ENCODE data around the gene RBBP7.
A peak's percentile ranks its signal among the peaks of the same experiment; 100 is the strongest.

RBBP7 gene

DNA sequence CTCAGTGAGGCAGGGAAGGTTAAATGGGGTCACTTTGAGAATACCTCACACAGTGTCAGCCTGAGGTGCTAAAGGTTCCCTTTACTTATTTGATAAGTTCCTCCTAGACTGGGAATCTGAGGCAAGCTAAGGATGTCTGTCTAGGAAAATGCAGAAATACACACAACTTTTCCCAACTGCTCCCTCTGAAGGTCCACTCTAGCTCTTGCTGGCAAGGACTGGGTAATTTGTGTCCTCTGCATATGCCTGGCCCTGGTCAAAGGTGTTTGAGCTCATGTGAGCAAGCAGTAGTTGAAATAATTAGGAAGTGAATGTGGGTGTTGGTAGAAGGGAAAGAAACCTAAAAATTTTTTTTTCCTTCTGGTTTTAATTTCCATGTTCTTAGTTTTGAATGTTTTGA is 62.6 kb downstream of the RBBP7 start:
- H3K4me3 ChIP-seq (ENCODE audit: low read length): peak overlapping the region; percentile 57
- TF ChIP-seq, protein P1, sequence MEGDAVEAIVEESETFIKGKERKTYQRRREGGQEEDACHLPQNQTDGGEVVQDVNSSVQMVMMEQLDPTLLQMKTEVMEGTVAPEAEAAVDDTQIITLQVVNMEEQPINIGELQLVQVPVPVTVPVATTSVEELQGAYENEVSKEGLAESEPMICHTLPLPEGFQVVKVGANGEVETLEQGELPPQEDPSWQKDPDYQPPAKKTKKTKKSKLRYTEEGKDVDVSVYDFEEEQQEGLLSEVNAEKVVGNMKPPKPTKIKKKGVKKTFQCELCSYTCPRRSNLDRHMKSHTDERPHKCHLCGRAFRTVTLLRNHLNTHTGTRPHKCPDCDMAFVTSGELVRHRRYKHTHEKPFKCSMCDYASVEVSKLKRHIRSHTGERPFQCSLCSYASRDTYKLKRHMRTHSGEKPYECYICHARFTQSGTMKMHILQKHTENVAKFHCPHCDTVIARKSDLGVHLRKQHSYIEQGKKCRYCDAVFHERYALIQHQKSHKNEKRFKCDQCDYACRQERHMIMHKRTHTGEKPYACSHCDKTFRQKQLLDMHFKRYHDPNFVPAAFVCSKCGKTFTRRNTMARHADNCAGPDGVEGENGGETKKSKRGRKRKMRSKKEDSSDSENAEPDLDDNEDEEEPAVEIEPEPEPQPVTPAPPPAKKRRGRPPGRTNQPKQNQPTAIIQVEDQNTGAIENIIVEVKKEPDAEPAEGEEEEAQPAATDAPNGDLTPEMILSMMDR (conservative IDR thresholded peaks at IDR 0.05; ENCODE audit: low read length): peak; percentile 57
- peak; percentile 37 for DNase-seq (ENCODE audit: low read depth)

DNA sequence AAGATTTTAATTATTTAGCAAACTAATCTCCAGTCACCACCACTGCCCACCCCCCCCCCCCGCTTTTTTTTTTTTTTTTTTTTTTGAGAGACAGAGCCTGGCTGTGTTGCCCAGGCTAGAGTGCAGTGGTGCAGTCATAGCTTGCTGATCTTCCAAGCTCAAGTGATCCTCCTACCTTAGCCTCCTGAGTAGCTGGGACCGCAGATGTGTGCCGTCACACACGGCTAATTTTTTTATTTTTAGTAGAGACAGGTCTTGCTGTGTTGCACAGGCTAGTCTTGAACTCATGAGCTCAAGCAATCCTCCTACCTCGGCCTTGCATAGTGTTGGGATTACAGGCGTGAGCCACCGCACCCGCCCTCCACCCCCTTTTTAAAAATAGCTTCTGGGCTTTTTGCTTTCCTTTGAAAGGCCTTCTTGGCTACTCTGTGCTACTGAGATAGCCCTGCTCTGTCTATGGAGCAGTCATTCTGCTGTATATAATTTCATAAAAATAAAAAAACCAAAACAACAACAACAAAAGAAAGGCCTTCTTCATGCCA is 65.2 kb downstream of the RBBP7 start:
- TF ChIP-seq, protein P1 (conservative IDR thresholded peaks at IDR 0.05; ENCODE audit: low read length): no peak
- H3K4me3 ChIP-seq (ENCODE audit: low read length): no peak overlapping the region
- no peak for DNase-seq (ENCODE audit: low read depth)

DNA sequence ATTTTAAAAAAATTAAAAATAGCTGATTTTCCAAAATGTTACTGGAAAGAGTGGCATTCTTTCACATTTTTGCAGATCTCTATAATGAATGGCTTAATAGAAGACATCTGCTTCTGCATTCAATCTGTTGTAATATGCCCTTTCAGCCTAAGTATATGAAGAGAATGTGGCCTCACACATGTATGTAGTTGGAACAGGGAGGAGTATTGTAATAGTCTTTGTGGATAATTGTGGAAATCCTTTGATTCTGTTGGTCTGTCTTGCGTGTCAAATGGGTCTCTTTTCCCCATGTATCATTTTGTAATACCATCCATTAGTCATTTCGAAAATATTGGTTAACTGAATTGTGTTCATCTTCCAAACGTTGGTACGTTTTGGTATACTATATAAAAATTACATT is 72.3 kb downstream of the RBBP7 start:
- TF ChIP-seq, protein P1 (conservative IDR thresholded peaks at IDR 0.05; ENCODE audit: low read length): no peak
- DNase-seq (ENCODE audit: low read depth): peak; percentile 63
- H3K4me3 ChIP-seq (ENCODE audit: low read length): no peak overlapping the region

DNA sequence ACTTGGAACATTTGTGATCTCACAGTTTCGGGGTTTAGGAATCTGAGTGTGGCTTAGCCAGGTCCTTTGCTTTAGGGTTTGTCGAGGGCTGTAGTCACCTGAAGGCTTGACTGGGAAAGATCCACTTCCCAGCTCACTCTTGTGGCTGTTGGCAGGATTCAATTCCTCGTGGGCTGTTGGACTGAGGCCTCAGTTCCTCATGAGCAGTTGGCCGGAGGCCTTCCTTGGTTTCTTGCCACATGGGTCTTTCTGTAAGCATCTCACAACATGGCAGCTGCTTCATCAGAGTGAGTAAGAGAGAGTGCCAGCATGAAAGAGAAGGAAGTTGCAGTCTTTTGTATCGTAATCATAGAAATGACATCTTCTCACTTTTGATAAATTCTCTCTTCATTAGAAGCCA is 72.8 kb downstream of the RBBP7 start:
- DNase-seq (ENCODE audit: low read depth): peak; percentile 68

DNA sequence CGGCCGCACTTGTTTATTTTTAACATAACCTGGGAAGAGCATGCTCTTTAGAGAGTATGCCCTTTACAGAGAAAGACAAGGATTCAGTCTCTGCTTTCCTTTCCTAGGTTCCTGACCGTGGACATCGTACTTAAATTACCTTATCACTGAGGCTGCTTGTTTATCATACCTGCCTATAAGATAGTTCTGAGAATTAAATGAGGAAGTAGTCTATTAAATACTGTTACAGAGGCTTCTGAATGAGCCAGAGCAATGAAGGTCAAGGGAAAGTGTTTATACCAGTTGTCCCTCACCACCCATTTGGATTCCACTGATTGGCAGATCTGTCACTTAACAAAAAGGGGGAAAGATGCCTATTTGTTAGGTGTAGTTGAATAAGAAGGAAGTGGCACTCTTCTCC is 73.9 kb downstream of the RBBP7 start:
- TF ChIP-seq, protein P1 (conservative IDR thresholded peaks at IDR 0.05; ENCODE audit: low read length): no peak
- H3K4me3 ChIP-seq (ENCODE audit: low read length): no peak overlapping the region
- DNase-seq (ENCODE audit: low read depth): no peak

More for the DNA sequence above, 72.8 kb downstream of the RBBP7 start:
- no peak overlapping the region for H3K4me3 ChIP-seq (ENCODE audit: low read length)
- TF ChIP-seq, protein P1 (conservative IDR thresholded peaks at IDR 0.05; ENCODE audit: low read length): no peak

Data from AG10803 (cell line).